Effector CD8-positive, alpha-beta T cell (primary cell): ENCODE data around the gene MED23.

Experiments
- DNase-seq: peaks from one replicate; lab custom pipeline; 2025; lab: John Stamatoyannopoulos, UW

The MED23 gene

GRCh38 chr6:131640100-131640499, 12.1 kb upstream of the MED23 start:
- no peak for DNase-seq

GRCh38 chr6:131638013-131638412, 10.0 kb upstream of the MED23 start:
- DNase-seq, result no peak

DNA sequence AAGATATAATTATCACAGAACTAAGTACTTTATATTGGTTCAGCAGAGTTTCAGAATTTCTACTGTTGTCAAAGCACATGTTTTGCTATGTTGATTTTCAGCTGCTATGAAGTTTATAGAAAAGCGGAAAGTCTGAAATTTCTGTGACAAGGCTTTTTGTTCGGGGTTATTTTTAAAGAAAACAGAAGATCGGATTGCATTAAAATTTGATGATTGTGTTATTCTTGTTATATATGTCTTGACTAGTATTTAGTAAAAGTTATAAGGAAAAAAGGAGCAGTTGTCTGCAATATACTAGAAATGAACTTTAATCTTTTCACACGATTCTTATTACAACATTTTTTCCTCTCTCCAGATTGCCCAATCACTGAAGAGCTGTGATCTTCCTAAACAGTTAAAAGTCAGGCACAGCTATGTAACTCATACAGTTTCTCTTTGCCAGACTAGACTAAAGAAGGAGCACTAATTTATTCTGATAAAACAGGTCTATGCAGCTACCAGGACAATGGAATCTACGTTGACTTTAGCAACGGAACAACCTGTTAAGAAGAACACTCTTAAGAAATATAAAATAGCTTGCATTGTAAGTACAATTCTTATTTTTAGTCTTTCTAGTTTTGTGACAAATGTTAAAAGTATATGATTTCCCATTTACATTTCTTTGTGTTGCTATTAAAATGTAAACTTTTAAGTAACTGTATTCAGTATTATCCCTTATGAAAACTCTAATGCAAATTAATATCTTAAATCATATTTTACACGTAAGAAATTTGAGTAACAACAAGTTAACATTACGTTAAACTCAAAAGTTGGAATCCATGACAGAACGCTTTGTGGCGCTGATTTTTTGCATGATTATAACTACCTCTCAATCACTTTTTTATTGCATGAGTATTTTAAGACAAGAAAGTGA, 9.1 kb upstream of the MED23 start, which contains the start of gene ENPP3:
ENPP3 (plus strand) TSS at position 423 of the 913 bp plus-strand sequence; CDS start at position 506, 83 bp downstream.
- DNase-seq, result no peak

- no peak for DNase-seq
These were observed 7.6 kb upstream of the MED23 start for GRCh38 chr6:131635384-131636340.

- DNase-seq, result no peak
These were observed 3.7 kb upstream of the MED23 start for GRCh38 chr6:131631625-131632289.

DNA sequence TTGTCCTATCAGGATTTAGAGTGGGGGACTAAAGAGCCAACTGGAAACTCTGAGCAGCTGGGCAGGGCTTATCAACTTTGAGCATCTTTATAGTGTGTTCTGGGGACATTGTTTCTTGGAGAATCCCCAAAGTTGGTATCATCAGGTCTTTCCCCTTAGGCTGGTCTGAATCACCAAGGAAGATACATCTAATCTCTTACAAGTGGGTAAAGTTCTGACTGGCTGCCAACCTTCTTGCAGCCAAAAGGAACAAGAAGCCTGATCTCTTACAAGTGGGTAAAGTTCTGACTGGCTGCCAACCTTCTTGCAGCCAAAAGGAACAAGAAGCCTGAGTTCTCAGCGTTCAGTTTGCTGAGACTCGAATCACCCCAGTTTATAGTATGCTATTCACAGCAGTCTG, 1.6 kb upstream of the MED23 start:
- no peak for DNase-seq

DNA sequence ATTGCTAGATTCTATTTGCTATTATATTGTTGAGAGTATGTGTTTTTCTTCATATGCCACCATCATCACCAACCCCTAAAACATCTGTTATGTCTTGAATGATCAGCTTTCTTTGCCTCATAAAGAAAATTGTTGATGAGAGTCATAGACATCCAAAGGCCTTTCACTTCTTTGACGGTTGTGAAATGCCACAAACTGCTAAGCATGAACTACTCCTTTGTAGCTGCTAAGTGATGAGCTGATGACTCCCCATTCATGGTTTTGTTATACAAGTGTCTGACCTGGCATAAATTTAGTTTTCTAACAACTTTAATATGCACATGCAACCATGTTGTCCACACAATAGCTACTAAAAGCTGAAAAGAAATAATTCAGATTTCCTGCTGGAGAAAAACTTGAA, 684 bp upstream of the MED23 start:
- no peak for DNase-seq

DNA sequence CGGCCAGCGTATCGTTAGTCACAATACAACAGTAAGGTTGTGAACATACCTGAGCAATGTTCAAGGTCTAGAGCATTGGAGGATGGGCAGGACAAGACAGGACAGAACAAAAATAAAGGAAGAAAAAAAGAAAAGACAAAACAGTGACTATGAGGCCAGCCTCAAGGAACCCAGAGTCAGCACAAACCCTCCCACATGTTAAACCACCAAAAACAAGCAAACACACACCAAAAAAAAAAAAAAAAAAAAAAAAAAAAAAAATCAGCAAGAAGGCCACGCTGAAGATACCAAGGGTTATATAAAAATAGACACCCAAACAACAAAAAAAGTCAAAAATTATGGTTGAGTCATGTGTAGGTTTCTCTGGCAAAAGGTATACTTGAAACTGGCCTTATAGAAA, 12.8 kb downstream of the MED23 start:
- DNase-seq, result no peak

GRCh38 chr6:131613296-131613925, 14.6 kb downstream of the MED23 start:
- no peak for DNase-seq

- DNase-seq, result no peak
These were observed 25.2 kb downstream of the MED23 start for GRCh38 chr6:131602781-131603312.

- DNase-seq, result no peak
These were observed 27.3 kb downstream of the MED23 start for GRCh38 chr6:131600716-131601115.

GRCh38 chr6:131597446-131597845, 30.6 kb downstream of the MED23 start:
- DNase-seq, result no peak

DNA sequence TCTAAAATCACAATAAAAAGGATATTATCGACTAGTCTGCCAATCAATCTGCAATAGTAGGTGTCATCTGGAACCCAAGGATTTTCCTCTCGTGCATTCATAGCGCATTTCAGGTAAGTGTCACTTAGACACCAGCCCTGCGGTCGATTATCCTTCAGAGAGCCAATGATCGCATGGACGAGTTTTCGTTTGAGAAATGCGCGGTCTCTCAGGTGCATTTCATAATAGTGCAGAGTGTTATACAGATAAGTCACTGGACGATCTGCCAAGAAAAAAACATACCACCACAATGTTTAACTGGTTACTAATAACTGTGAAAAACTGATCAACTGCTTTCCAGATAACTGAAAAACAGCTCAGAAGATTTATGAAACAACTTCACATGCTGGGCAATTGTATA, 34.0 kb downstream of the MED23 start:
- no peak for DNase-seq

DNA sequence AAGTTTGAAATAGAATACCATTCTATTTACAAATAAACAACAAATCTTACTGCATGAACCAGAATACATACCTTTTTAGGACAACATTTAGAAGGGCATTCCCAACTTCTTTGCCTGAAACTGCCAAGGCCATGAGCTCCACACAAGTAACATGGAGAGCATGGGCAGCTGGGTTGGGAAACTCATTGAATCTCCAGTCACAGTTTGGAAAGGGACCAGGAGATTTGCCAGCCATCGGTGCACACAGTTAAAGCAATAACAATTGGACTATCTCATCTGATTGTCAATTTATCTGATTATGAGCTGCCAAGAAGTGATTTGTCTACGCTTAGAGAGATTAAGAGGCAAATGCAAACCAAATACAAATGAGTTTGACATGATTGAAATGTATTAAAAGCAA, 35.1 kb downstream of the MED23 start:
- no peak for DNase-seq

GRCh38 chr6:131588643-131589042, 39.4 kb downstream of the MED23 start:
- DNase-seq, result no peak

- DNase-seq, result no peak
These were observed 40.1 kb downstream of the MED23 start for GRCh38 chr6:131587909-131588308.

DNA sequence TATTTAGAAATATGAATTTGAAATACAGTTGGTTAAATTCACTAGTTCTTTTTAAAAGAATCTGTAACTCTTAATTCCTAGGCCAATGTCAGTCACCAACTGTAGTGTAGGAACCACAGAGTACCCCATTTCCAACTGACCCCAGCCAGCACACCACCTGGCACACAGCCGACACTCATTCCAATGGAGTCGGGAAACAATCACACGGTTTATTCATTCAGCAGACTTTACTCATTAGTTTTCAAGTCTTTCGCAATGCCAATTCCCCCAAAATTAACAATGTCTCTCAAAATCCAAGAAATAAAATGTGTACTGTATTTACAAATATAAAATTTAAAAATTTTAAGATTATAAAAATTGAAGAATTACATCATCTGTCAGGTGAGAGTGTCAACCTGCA, 41.5 kb downstream of the MED23 start:
- DNase-seq, result no peak

DNA sequence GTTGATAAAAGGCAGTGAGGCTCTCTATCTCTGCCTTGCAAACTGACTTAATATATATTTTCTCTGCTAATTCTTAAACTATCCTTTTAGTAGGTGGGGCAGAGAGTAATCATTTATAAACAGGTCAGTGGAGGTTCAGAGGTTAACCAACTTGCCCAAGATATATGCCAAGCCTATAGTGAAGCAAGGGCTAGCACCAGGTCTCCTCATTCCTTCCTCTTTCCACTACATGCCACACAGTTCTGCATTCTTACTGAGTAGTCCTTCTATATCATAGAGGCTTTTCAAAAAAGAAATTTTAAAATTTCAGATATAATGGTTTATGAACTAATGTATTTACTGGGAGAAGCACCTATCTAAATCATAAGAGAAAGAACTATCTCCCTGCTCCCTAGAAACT, 46.5 kb downstream of the MED23 start:
- no peak for DNase-seq

DNA sequence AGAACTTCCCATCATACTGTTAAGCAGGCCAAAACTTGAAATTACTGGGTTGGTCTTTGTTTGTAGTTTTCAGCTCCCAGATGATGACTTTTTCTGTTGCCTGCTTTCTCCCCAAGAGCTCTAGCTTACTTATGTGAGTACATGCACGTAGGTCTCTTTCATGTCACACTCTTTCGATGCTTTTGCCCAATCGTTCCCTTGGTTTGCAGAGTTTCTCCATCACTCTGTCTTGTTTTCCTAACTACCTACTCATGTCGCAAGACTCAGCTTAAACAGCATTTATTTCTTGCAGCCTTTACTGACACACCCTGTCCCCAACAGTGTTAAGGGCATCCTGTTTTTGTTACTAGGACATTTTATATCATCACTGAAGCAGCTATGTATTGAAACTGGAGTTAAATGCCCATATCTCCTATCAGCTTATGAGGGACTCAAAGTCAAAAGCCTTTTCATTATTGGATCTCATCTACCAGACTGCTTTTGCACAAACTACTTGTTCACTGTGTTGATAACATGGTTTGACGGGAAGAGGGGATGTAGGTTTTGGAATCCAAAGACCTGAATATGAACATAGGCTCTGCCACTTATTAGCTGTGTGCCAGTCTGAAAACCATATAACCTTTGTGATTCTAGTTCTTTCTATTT, 52.1 kb downstream of the MED23 start:
- no peak for DNase-seq

DNA sequence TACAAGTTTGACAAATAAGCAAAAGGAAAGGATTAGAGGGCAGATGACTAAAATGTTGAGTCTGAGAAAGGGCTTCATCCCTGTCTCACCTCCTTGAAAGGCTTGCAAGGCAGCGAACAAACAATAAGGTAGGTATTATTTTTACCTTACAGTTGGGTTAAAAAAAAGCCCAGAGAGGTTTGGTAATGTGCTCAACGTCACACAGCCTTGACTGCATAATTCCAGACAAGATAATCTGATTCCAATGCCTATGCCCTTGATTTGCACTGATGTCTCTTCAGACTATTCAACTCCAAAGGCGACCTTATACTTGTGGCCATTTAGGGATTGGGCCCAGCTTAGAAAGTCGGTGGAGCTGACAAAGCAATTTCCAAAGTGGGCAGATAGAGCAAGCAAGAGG, 53.4 kb downstream of the MED23 start:
- no peak for DNase-seq

GRCh38 chr6:131574133-131574532, 53.9 kb downstream of the MED23 start:
- no peak for DNase-seq
